Spleen (tissue), 11 donors: Measurements from ENCODE around the gene PPIL4. TPM values are rescaled to one million over a fixed set of nuclear protein-coding genes. Genes with fewer than 3 reads are reported as not detected.
A peak's percentile ranks its signal among the peaks of the same experiment; 100 is the strongest.

Source experiments
- DNase-seq: peaks from one replicate; pipeline ENCODE4 v3.0.0-alpha.2; 2020
- H3K27ac ChIP-seq, 8 donors: fragments of 200-600 bp; sonication (generic) in 7 of 8; 1 replicate in 4 of 8; 2 replicates in 4 of 8; pipeline versions ENCODE4 v1.5.0 to v1.8.0; 2016 to 2021; ENCODE audit warnings: inconsistent platforms in 4 of 8, mild to moderate bottlenecking in 4 of 8, moderate library complexity in 1 of 8
- H3K27me3 ChIP-seq, 7 donors: fragments of 200-600 bp; sonication (generic) in 6 of 7; replicated peaks in 1 of 7; 1 replicate in 4 of 7; 2 replicates in 3 of 7; pipeline versions ENCODE4 v1.5.0 to v1.8.0; 2016 to 2021; ENCODE audit warnings: inconsistent platforms in 3 of 7, mild to moderate bottlenecking in 1 of 7
- H3K36me3 ChIP-seq, 6 donors: fragments of 200-600 bp; sonication (generic) in 5 of 6; 1 replicate in 4 of 6; 2 replicates in 2 of 6; pipeline versions ENCODE4 v1.5.0 to v1.8.0; 2016 to 2021; ENCODE audit warnings: inconsistent platforms in 2 of 6
- H3K4me1 ChIP-seq, 6 donors: fragments of 200-600 bp; sonication (generic) in 5 of 6; 1 replicate in 3 of 6; 2 replicates in 3 of 6; pipeline versions ENCODE4 v1.5.0 to v1.8.0; 2016 to 2021; ENCODE audit warnings: inconsistent platforms in 3 of 6
- H3K4me3 ChIP-seq, 8 donors: fragments of 200-600 bp; sonication (generic) in 7 of 8; 1 replicate in 4 of 8; 2 replicates in 4 of 8; pipeline versions ENCODE4 v1.5.0 to v1.8.0; 2016 to 2021; ENCODE audit warnings: inconsistent platforms in 4 of 8, mild to moderate bottlenecking in 4 of 8, moderate library complexity in 2 of 8
- H3K9me3 ChIP-seq, 8 donors: fragments of 200-600 bp; sonication (generic) in 7 of 8; 1 replicate in 4 of 8; 2 replicates in 4 of 8; pipeline versions ENCODE4 v1.5.0 to v1.8.0; 2016 to 2021; ENCODE audit warnings: inconsistent platforms in 4 of 8
- POLR2A ChIP-seq, 3 donors: fragments of 450-650 bp; IDR thresholded peaks; one replicate each; pipeline ENCODE4 v1.5.1; 2017; ENCODE audit warnings: antibody characterized with exemption in 3 of 3, mild to moderate bottlenecking in 1 of 3
- POLR2AphosphoS5 ChIP-seq, 3 donors: sonication (generic); formaldehyde crosslinking; IDR thresholded peaks; one replicate each; pipeline ENCODE4 v1.5.1; 2017; ENCODE audit warnings: antibody characterized with exemption in 3 of 3
- WGBS, 5 donors: extraction: QIAGEN DNeasy Blood & Tissue Kit in 3 of 5; methylation state at CpG; one replicate each; pipeline versions ENCODE4 v1.1.5 to v1.1.7; 2013 to 2018; 5-methylcytosine and 5-hydroxymethylcytosine counted together
- intact Hi-C: fragments of 100-400 bp; cut with DNase I; formaldehyde crosslinking; loops from one replicate; pipeline ENCODE4 v1.15.0; 2023; ENCODE audit warnings: low total_unique reads
- polyA plus RNA-seq, 3 donors: library from polyadenylated mRNA; stranded (reverse); fragments of 200-250 nt; gene quantifications; one replicate each; pipeline ENCODE4 v1.2.1, GENCODE V29; 2013
- total RNA-seq, 7 donors: library from RNA; depleted of rRNA in 3 of 7; stranded (reverse); fragments of >200 nt in 3 of 7; fragmentation: NEBNext Ultra II Directional in 4 of 7; extraction: Animal tissue kit (Norgen Biotek cat#: 25700) in 4 of 7; gene quantifications; one replicate each; pipeline versions ENCODE4 v1.1.0 to v1.2.1, GENCODE V29; 2016 to 2021
- TF ChIP-seq, protein P1 (sequence below), 11 experiments: fragments of 200-600 bp in 7 of 11; fragments of 450-650 bp in 4 of 11; sonication (generic) in 4 of 11; IDR thresholded peaks in 8 of 11; conservative IDR thresholded peaks in 3 of 11; 1 replicate in 7 of 11; 2 replicates in 4 of 11; pipeline versions ENCODE4 v1.4.0 to v1.8.0; 2016 to 2021; ENCODE audit warnings: antibody characterized with exemption in 11 of 11, inconsistent platforms in 4 of 11, mild to moderate bottlenecking in 1 of 11
- donor health status: healthy with polysubstance abuse.
- donor health status: DM: no; HTN: no; CAD: no; lungs with moderate emphysema.
- donor health status: DM: no; HTN: no; CAD: no.
- donor health status: Bipolar disorder and iron deficiency.
- donor health status: healthy.
- donor health status: DM: no; HTN: no; CAD: no.
- donor health status: DM: yes; HTN: yes; CAD: no.

The PPIL4 gene
- total and polyA plus RNA-seq, 10 donors, result 14.7 to 36.8 (median 26.4) TPM

DNA sequence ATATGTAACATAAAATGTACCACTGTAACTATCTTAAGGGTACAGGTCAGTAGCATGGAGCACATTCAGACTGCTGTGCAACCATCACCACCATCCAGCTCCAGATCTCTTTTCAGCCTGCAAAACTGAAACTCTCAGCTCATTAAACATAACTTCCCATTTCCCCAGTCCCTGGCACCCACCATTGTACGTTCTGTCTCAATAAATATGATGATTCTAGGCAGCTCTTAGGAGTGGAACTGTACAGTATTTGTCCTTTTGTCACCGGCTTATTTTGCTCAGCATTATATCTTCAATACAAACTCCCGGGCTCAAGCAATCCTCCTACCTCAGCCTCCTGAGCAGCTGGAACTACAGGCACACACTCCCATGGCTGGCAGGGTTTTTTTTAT, 62.5 kb downstream of the PPIL4 start:
- H3K4me3 ChIP-seq, result peak overlapping the region in 7 of 8 donors; percentile 31 to 66 (median 42)
- no peaks in the 10 kb centered on the region for H3K27me3 ChIP-seq
- H3K27ac ChIP-seq, result peak overlapping the region; percentile 69 to 92 (median 90)
- H3K4me1 ChIP-seq, result peaks cover 49 to 87% (median 65%) of the 10 kb centered on the region in 6 donors
- TF ChIP-seq POLR2AphosphoS5 (IDR thresholded peaks at IDR 0.05), result no peak
- TF ChIP-seq POLR2A (IDR thresholded peaks at IDR 0.05), result no peak
- TF ChIP-seq, protein P1, sequence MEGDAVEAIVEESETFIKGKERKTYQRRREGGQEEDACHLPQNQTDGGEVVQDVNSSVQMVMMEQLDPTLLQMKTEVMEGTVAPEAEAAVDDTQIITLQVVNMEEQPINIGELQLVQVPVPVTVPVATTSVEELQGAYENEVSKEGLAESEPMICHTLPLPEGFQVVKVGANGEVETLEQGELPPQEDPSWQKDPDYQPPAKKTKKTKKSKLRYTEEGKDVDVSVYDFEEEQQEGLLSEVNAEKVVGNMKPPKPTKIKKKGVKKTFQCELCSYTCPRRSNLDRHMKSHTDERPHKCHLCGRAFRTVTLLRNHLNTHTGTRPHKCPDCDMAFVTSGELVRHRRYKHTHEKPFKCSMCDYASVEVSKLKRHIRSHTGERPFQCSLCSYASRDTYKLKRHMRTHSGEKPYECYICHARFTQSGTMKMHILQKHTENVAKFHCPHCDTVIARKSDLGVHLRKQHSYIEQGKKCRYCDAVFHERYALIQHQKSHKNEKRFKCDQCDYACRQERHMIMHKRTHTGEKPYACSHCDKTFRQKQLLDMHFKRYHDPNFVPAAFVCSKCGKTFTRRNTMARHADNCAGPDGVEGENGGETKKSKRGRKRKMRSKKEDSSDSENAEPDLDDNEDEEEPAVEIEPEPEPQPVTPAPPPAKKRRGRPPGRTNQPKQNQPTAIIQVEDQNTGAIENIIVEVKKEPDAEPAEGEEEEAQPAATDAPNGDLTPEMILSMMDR (IDR thresholded peaks at IDR 0.05 in 8 of 11, conservative IDR thresholded peaks at IDR 0.05 in 3 of 11), result no peak
- no peaks in the 10 kb centered on the region for H3K9me3 ChIP-seq
- intact Hi-C loops, result no loop called here
- H3K36me3 ChIP-seq, result no peaks in the 10 kb centered on the region
- 32 to 46% (median 37%) methylated on average over 3 of the region's 3 CpGs for WGBS, 5 donors
- no peak for DNase-seq

DNA sequence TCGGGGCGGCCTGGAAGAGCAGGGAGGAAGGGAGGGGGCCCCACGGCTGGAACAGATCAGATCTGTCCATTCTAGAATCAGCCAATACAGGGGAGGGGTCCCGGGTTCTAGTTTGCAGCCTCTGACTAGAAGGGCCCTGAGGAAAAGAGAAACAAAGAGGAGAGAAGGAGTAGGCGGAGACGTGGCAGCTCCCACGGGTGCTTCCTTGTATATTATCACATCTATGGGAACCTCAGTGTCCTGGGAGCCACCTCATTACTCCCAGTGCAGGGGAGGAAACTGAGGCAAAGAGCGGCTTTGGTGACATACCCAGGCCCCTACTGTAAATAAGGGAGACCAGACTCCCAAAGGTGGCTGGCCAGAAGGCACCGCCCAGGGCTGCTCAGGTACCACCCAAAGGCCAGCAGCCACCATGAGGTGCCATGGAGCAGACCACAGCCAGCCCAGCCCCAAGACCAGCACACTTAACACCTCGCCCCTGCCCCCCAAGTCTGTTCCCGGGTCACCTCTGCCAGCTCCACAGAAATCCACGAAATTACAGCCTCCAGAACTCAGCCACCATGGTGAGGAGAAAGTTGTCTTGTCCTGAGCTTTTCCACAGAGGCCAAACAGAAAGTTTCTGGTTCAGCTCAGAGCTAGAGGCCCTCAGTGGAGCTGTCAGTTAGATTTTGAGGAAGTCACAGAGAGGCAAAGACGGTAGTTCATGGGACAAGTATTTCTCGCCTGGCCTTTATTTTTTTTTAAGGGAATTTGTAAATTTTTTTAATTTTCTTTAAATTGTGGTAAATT, 63.1 kb downstream of the PPIL4 start:
- no peaks in the 10 kb centered on the region for H3K9me3 ChIP-seq
- H3K27me3 ChIP-seq, result no peaks in the 10 kb centered on the region
- H3K4me1 ChIP-seq, result peaks cover 49 to 93% (median 65%) of the 10 kb centered on the region in 6 donors
- H3K27ac ChIP-seq, result peak overlapping the region; percentile 69 to 92 (median 90)
- TF ChIP-seq, protein P1 (IDR thresholded peaks at IDR 0.05 in 8 of 11, conservative IDR thresholded peaks at IDR 0.05 in 3 of 11), result no peak
- TF ChIP-seq POLR2AphosphoS5 (IDR thresholded peaks at IDR 0.05) (no peak), POLR2A (IDR thresholded peaks at IDR 0.05) (no peak)
- intact Hi-C loops, result no loop called here
- DNase-seq, result peak; percentile 85
- H3K4me3 ChIP-seq, result peak overlapping the region; percentile 27 to 66 (median 42)
- H3K36me3 ChIP-seq, result no peaks in the 10 kb centered on the region
- WGBS, 5 donors, result 17 to 37% (median 28%) methylated on average over 12 to 14 of the region's 14 CpGs

DNA sequence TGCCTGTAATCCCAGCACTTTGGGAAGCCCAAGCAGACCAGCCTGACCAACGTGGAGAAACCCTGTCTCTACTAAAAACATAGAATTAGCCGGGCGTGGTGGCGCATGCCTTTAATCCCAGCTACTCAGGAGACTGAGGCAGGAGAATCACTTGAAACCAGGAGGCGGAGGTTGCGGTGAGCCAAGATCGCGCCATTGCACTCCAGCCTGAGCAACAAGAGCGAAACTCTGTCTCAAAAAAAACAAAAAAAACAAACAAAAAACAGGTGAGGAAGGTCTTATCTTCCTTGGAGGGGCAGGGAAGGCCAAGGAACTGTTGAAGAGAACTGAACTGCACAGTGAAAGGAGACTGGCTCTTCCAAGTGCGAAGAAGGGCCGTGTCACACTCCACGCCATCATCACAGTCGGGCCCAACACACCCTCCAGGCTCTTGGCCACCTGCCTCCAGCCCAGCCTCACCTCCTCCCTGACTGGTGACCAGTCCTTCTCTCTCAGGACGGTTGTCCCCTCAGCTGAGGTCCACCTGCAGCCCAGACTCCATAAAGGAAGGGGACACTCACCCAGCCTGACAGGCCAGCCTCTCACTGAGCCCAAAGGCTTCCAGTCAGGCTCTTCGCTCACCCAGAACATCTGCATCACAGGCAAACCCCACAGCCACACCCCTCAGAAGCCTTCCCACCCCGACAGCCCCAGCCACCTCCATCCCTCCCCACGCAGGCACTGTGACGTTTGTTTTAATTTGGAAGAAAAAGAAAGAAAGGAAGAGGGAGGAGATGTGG, 65.2 kb downstream of the PPIL4 start:
- intact Hi-C loops, result no loop called here
- no peaks in the 10 kb centered on the region for H3K9me3 ChIP-seq
- H3K27me3 ChIP-seq, result no peaks in the 10 kb centered on the region
- TF ChIP-seq POLR2A (IDR thresholded peaks at IDR 0.05), result no peak
- TF ChIP-seq POLR2AphosphoS5 (IDR thresholded peaks at IDR 0.05), result peak in 2 of 3 donors; percentile 33 to 60
- H3K4me1 ChIP-seq, result peaks cover 45 to 100% (median 67%) of the 10 kb centered on the region in 6 donors
- peak overlapping the region in 6 of 8 donors; percentile 16 to 66 (median 42) for H3K4me3 ChIP-seq
- 75 to 80% (median 78%) methylated on average over 18 of the region's 18 CpGs for WGBS, 5 donors
- H3K36me3 ChIP-seq, result no peaks in the 10 kb centered on the region
- peak overlapping the region; percentile 69 to 92 (median 90) for H3K27ac ChIP-seq
- peak; percentile 82 for DNase-seq

DNA sequence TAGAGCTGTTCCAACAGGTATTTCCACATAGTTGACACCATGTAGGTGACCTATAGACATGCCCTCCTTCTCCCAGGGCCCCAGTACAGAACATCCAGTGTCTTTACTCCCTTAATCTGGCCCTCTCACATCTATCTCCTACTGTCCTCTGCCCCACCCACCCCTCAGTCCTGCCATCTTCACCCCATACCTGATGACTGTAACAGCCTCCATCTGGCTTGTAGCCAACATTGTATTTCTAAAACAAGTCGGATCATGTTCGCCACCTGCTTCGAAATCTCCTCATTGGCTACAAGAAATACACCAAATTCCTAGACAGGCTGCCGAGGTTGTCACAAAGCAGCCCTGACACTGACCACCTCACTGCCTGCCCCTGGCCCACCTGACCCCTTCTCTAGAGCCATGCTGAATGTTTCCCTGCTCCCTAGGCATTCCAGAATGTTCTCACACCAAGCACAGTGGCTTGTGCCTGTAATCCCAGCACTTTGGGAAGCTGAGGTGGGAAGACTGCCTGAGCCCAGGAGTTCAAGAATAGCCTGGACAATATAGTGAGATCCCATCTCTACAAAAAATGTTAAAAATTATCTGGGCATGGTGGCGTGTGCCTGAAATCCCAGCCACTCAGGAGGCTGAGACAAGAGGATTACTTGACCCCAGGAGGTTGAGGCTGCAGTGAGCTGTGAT, 67.1 kb downstream of the PPIL4 start:
- intact Hi-C loops, result no loop called here
- WGBS, 5 donors, result 87 to 96% (median 92%) methylated on average over 5 of the region's 5 CpGs

More for the DNA sequence above, 67.1 kb downstream of the PPIL4 start:
- H3K4me3 ChIP-seq, result no peak overlapping the region
- DNase-seq, result no peak
- peaks cover 0 to 12% (median 0%) of the 10 kb centered on the region in 7 donors for H3K27me3 ChIP-seq
- peak overlapping the region in 5 of 8 donors; percentile 22 to 92 (median 90) for H3K27ac ChIP-seq
- peaks cover 39 to 100% (median 66%) of the 10 kb centered on the region in 6 donors for H3K4me1 ChIP-seq
- H3K36me3 ChIP-seq, result peaks cover 0 to 9% (median 2%) of the 10 kb centered on the region in 6 donors
- no peaks in the 10 kb centered on the region for H3K9me3 ChIP-seq
- no peak for TF ChIP-seq POLR2AphosphoS5 (IDR thresholded peaks at IDR 0.05)
- TF ChIP-seq, protein P1 (IDR thresholded peaks at IDR 0.05 in 8 of 11, conservative IDR thresholded peaks at IDR 0.05 in 3 of 11), result no peak
- no peak for TF ChIP-seq POLR2A (IDR thresholded peaks at IDR 0.05)
